ENCODE data around the gene FBRS. TPM values are rescaled to one million over a fixed set of nuclear protein-coding genes. Genes with fewer than 3 reads are reported as not detected.
A peak's percentile ranks its signal among the peaks of the same experiment; 100 is the strongest.

The FBRS gene
- total RNA-seq, 2 donors from 2014 or later: 39.3 to 160 TPM

- TF ChIP-seq, protein P1, sequence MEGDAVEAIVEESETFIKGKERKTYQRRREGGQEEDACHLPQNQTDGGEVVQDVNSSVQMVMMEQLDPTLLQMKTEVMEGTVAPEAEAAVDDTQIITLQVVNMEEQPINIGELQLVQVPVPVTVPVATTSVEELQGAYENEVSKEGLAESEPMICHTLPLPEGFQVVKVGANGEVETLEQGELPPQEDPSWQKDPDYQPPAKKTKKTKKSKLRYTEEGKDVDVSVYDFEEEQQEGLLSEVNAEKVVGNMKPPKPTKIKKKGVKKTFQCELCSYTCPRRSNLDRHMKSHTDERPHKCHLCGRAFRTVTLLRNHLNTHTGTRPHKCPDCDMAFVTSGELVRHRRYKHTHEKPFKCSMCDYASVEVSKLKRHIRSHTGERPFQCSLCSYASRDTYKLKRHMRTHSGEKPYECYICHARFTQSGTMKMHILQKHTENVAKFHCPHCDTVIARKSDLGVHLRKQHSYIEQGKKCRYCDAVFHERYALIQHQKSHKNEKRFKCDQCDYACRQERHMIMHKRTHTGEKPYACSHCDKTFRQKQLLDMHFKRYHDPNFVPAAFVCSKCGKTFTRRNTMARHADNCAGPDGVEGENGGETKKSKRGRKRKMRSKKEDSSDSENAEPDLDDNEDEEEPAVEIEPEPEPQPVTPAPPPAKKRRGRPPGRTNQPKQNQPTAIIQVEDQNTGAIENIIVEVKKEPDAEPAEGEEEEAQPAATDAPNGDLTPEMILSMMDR (IDR thresholded peaks at IDR 0.05): no peak
- Histone ChIP-seq H3K9me3 (no peaks in the 10 kb centered on the region), H3K27ac (no peak overlapping the region), H3K36me3 (no peaks in the 10 kb centered on the region), H3K4me3 (no peak overlapping the region), H3K27me3 (replicated peaks; ENCODE audit: insufficient read depth) (no peaks in the 10 kb centered on the region), H3K4me1 (ENCODE audit: control insufficient read depth in 1 of 2, low read depth in 2 of 2) (peaks cover 3 to 11% of the 10 kb centered on the region in 2 donors)
- DNase-seq (ENCODE audit: low spot score) (no peak), ATAC-seq (ENCODE audit: insufficient number of reproducible peaks, low FRiP score, low read depth) (no peak)
Observed at GRCh38 chr16:30647274-30647571, 11.0 kb upstream of the FBRS start.

DNA sequence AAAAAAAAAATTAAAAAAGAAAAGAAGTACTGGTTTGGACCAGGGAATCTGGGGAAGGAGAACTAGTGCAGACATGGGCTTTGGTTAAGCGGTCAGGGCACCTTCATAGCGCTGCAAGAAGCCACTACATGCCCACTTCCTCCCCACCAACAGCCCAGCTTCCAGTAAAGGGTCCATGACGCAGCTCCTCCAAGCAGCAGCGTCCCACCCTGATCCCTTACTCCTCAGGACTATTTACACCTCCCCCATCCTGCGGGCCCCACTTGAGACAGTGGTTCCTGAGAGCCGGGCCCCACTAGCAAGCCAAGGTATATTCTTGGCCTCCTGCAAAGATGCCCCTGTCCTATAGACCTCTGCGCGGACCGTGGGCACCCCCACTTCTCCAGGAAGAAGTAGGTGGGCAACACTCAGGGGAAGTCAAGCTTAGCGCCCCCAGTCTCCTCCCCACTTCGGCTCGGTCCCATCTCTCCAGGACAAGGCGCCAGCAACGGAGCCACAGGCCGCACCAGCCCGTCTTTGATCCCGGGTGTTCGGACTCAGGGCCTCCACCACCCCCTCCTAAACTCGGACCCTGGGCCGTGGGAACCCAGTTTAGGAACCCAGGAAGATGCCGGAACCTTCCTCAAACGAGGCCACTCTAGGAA lies 8.4 kb upstream of the FBRS start:
- Histone ChIP-seq H3K36me3 (peaks cover 21% of the 10 kb centered on the region), H3K27ac (peak overlapping the region; percentile 86 to 99), H3K4me3 (peak overlapping the region; percentile 98), H3K27me3 (replicated peaks; ENCODE audit: insufficient read depth) (no peaks in the 10 kb centered on the region), H3K4me1 (ENCODE audit: control insufficient read depth in 1 of 2, low read depth in 2 of 2) (peaks cover 4 to 29% of the 10 kb centered on the region in 2 donors), H3K9me3 (no peaks in the 10 kb centered on the region)
- TF ChIP-seq, protein P1 (IDR thresholded peaks at IDR 0.05): no peak
- DNase-seq (ENCODE audit: low spot score) (no peak), ATAC-seq (ENCODE audit: insufficient number of reproducible peaks, low FRiP score, low read depth) (no peak)

DNA sequence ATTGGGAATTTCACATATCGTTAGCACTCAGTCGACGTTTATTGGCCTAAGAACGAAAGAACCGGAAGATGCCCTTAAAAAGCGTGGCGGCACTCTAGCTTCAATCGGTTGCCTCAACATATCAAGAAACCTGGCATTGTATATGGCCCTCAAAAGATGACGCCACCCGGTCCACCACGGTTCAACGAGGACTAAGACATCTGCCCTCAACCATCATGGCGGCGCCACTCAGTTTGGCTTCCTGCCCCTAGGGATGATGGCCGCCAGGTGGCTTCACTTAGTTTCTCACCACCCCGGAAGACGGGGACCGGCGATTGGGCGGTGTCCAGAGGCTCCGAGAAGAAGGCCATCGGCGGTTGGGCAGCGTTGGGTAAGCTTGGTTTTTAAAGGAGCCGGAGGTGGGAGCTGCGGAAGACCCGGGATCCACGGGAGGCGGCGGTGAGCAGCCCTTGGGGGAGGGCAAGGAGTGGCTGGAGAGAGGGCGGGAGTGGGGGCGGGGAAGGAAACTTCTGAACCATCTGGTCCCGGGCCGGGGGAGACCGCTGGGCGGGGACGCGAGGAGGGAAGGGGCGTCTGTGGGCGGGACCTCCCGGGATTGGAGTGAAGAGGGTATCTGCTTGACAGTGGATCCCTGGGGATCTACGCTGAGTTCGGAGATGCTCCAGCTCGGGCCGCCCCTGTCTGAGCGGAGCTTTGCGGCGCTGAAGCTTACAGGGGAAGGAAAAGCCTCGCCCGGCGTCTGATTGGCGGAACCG lies 7.7 kb upstream of the FBRS start, which contains the start of gene PRR14:
PRR14 (plus strand) TSS at position 592 of the 755 bp plus-strand sequence. CDS start 686 bp downstream, outside the sequence.
- peaks cover 4 to 29% of the 10 kb centered on the region in 2 donors for H3K4me1 ChIP-seq (ENCODE audit: control insufficient read depth in 1 of 2, low read depth in 2 of 2)
- peaks cover 28% of the 10 kb centered on the region for H3K36me3 ChIP-seq
- no peaks in the 10 kb centered on the region for H3K27me3 ChIP-seq (replicated peaks; ENCODE audit: insufficient read depth)
- TF ChIP-seq, protein P1 (IDR thresholded peaks at IDR 0.05): peak; percentile 44
- no peaks in the 10 kb centered on the region for H3K9me3 ChIP-seq
- DNase-seq (ENCODE audit: low spot score) (peak; percentile 99), ATAC-seq (ENCODE audit: insufficient number of reproducible peaks, low FRiP score, low read depth) (peak; percentile 87)
- H3K4me3 ChIP-seq: peak within 1 kb of the TSS; percentile 98
- peak within 1 kb of the TSS; percentile 97 to 99 for H3K27ac ChIP-seq

GRCh38 chr16:30651124-30652004 lies 6.9 kb upstream of the FBRS start:
- Histone ChIP-seq H3K4me1 (ENCODE audit: control insufficient read depth in 1 of 2, low read depth in 2 of 2) (peaks cover 4 to 29% of the 10 kb centered on the region in 2 donors), H3K27me3 (replicated peaks; ENCODE audit: insufficient read depth) (no peaks in the 10 kb centered on the region), H3K9me3 (no peaks in the 10 kb centered on the region), H3K4me3 (peak overlapping the region; percentile 98), H3K27ac (peak overlapping the region; percentile 97 to 99), H3K36me3 (peaks cover 35% of the 10 kb centered on the region)
- ATAC-seq (ENCODE audit: insufficient number of reproducible peaks, low FRiP score, low read depth): peak; percentile 33
- TF ChIP-seq, protein P1 (IDR thresholded peaks at IDR 0.05): peak; percentile 61
- no peak for DNase-seq (ENCODE audit: low spot score)

- ATAC-seq (ENCODE audit: insufficient number of reproducible peaks, low FRiP score, low read depth) (no peak), DNase-seq (ENCODE audit: low spot score) (no peak)
- Histone ChIP-seq H3K4me1 (ENCODE audit: control insufficient read depth in 1 of 2, low read depth in 2 of 2) (peaks cover 5 to 32% of the 10 kb centered on the region in 2 donors), H3K9me3 (no peaks in the 10 kb centered on the region), H3K36me3 (peaks cover 38% of the 10 kb centered on the region), H3K27me3 (replicated peaks; ENCODE audit: insufficient read depth) (no peaks in the 10 kb centered on the region), H3K4me3 (peak overlapping the region; percentile 98), H3K27ac (peak overlapping the region; percentile 97 to 99)
- TF ChIP-seq, protein P1 (IDR thresholded peaks at IDR 0.05): no peak
Observed at GRCh38 chr16:30652005-30652296, 6.3 kb upstream of the FBRS start.

Measured in thoracic aorta (tissue), 2 donors.